ENCODE data around the gene KCTD21. TPM values are rescaled to one million over a fixed set of nuclear protein-coding genes. Genes with fewer than 3 reads are reported as not detected.

Gene KCTD21
- total RNA-seq, 2 experiments from 2014 or later, result 9.0 to 9.8 TPM

- Mint-ChIP-seq H3K4me1 (peaks cover 15% of the 10 kb centered on the region), H3K27me3 (no peaks in the 10 kb centered on the region), H3K27ac (no peak overlapping the region), H3K36me3 (ENCODE audit: low read depth) (peaks cover 24% of the 10 kb centered on the region), H3K4me3 (no peak overlapping the region), H3K9me3 (ENCODE audit: low read depth) (no peaks in the 10 kb centered on the region)
- no peak for DNase-seq
- ChIA-PET CTCF (interaction anchor here (0.6 kb wide), 1 partner anchor 547 kb away, joined by 3 read pairs; no protein-coding TSS in a partner anchor), POLR2A (no interaction called here)
- intact Hi-C loops (cut with DNase I, micrococcal nuclease), result no loop called here
- no peak for ATAC-seq
Observed at GRCh38 chr11:78208257-78209165, 20.1 kb upstream of the KCTD21 start.

DNA sequence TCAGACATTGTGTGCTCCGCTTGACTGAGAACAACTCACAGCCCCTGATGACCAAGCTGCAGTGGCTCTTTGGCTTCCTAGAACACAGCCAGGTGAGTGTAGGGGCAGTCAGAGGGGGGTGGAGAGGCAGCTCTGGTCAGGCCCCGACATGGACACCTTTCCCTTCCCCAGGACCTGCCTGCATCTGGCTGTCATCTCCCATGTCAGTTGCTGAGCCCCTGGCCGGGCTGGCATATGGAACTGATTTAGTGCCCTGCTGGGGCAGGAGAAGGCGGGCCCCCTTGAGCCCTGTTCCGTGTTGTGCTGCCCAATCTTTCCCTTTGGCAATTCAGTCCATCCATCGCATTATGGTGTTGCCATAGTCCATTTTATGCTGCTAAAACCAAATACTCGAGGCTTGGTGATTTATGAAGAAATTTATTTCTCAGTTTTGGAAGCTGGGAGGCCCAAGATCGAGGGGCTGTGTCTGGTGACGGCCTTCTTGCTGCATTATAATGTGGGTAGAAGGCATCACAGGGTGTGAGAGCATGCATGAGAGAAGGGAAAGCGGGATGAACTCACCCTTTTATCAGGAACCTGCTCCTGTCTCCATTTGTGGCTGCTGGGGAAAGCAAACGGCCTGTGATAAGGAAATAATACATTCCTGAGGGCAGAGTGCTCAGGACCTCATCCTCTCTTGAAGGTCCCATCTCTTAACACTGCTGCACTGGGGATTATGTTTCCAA lies 19.3 kb upstream of the KCTD21 start:
- CTCF ChIA-PET, result no interaction called here
- peaks cover 26% of the 10 kb centered on the region for H3K36me3 Mint-ChIP-seq (ENCODE audit: low read depth)
- peaks cover 21% of the 10 kb centered on the region for H3K4me1 Mint-ChIP-seq
- no peaks in the 10 kb centered on the region for H3K9me3 Mint-ChIP-seq (ENCODE audit: low read depth)
- no peak for ATAC-seq
- no peak overlapping the region for H3K27ac Mint-ChIP-seq
- H3K27me3 Mint-ChIP-seq, result no peaks in the 10 kb centered on the region
- H3K4me3 Mint-ChIP-seq, result no peak overlapping the region
- intact Hi-C loops (cut with DNase I, micrococcal nuclease), result no loop called here
- no peak for DNase-seq
- POLR2A ChIA-PET, result no interaction called here

- DNase-seq, result no peak
- intact Hi-C loops (cut with DNase I, micrococcal nuclease), result no loop called here
- H3K27me3 Mint-ChIP-seq, result no peaks in the 10 kb centered on the region
- POLR2A ChIA-PET, result no interaction called here
- CTCF ChIA-PET, result interaction anchor here (1.0 kb wide), 1 partner anchor 11 kb away, joined by 4 read pairs; no protein-coding TSS in a partner anchor
- H3K36me3 Mint-ChIP-seq (ENCODE audit: low read depth), result peaks cover 13% of the 10 kb centered on the region
- H3K9me3 Mint-ChIP-seq (ENCODE audit: low read depth), result no peaks in the 10 kb centered on the region
- no peak overlapping the region for H3K4me3 Mint-ChIP-seq
- no peak for ATAC-seq
- H3K4me1 Mint-ChIP-seq, result peaks cover 41% of the 10 kb centered on the region
- H3K27ac Mint-ChIP-seq, result no peak overlapping the region
Observed at GRCh38 chr11:78205691-78206090, 17.3 kb upstream of the KCTD21 start.

- Mint-ChIP-seq H3K27ac (no peak overlapping the region), H3K36me3 (ENCODE audit: low read depth) (peaks cover 9% of the 10 kb centered on the region), H3K4me3 (no peak overlapping the region), H3K4me1 (peaks cover 43% of the 10 kb centered on the region), H3K27me3 (no peaks in the 10 kb centered on the region), H3K9me3 (ENCODE audit: low read depth) (no peaks in the 10 kb centered on the region)
- ChIA-PET POLR2A (no interaction called here), CTCF (interaction anchor here (0.6 to 1.0 kb wide), 2 partner anchors 11 to 14 kb away, joined by 3 to 4 read pairs; no protein-coding TSS in a partner anchor)
- intact Hi-C loops (cut with DNase I, micrococcal nuclease), result no loop called here
- ATAC-seq (no peak), DNase-seq (no peak)
Observed at GRCh38 chr11:78205256-78205655, 16.8 kb upstream of the KCTD21 start.

DNA sequence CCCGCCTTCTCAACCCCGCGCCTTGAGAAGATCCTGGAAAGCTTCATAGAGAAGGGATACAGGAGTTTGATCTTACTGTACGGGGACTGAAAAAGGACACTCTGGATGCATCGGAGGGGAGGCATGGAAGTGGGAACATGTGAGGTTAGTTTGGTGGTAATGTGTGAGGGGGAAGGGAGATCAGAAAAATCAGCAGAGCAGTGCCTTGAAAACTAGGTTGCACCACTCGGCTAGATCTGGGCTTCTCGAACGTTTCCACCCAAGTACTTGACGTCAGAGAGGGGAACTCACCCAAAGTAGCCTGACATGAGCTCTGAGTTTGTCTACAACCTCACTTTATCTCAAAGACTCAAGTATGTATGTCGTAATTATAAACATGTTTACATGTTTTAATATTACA lies 14.8 kb upstream of the KCTD21 start:
- H3K27me3 Mint-ChIP-seq, result no peaks in the 10 kb centered on the region
- no peaks in the 10 kb centered on the region for H3K9me3 Mint-ChIP-seq (ENCODE audit: low read depth)
- H3K4me1 Mint-ChIP-seq, result peaks cover 43% of the 10 kb centered on the region
- intact Hi-C loops (cut with DNase I, micrococcal nuclease), result loop anchor here (2.0 to 5.0 kb wide), 2 partner anchors 14 to 66 kb away; partner anchors contain the start of genes ALG8 (in 1 of the 2), KCTD21 (in 1 of the 2) and USP35 (in 1 of the 2)
- peaks cover 4% of the 10 kb centered on the region for H3K36me3 Mint-ChIP-seq (ENCODE audit: low read depth)
- ATAC-seq (peak; percentile 43), DNase-seq (peak; percentile 41)
- ChIA-PET CTCF (interaction anchor here (0.7 to 1.5 kb wide), 4 partner anchors 10 to 274 kb away, joined by 3 to 9 read pairs (median 4); no protein-coding TSS in a partner anchor), POLR2A (interaction anchor here (0.6 kb wide), 2 partner anchors 15 to 124 kb away, joined by 3 to 4 read pairs; partner anchors contain the start of genes KCTD21 and USP35)
- H3K4me3 Mint-ChIP-seq, result peak overlapping the region; percentile 47
- peak overlapping the region; percentile 93 for H3K27ac Mint-ChIP-seq

DNA sequence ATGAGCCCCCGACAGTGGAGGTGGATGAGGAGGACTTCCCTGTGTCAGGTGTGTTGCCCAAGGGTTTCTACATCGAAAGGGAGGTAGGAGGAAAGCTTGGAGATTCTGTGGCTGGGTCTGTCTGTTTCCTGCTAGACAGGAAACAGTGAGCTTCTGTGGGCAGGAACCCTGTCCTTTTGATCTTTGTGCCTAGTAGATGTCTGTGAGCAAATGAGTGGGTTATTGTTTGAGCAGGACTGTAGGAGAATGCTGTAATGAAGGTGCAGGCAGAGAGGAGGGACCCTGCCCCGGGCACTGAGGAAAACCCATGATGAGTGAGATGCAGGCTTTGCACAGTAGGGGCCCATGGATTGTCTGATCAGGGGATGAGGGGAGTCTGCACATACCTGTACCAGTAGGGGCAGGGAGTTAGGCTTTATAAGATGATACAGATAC lies 14.3 kb upstream of the KCTD21 start:
- H3K36me3 Mint-ChIP-seq (ENCODE audit: low read depth), result peaks cover 4% of the 10 kb centered on the region

GRCh38 chr11:78201096-78201818 lies 12.8 kb upstream of the KCTD21 start:
- intact Hi-C loops (cut with DNase I, micrococcal nuclease), result loop anchor here in 1 of 2 experiments (5.0 kb wide), 1 partner anchor 64 kb away; the partner anchor contains the start of gene ALG8
- H3K36me3 Mint-ChIP-seq (ENCODE audit: low read depth), result peaks cover 7% of the 10 kb centered on the region
- H3K4me3 Mint-ChIP-seq, result peak overlapping the region; percentile 13
- H3K27me3 Mint-ChIP-seq, result no peaks in the 10 kb centered on the region
- DNase-seq (no peak), ATAC-seq (peak; percentile 50)
- POLR2A ChIA-PET, result interaction anchor here (1.1 kb wide), 1 partner anchor 13 kb away, joined by 6 read pairs; the partner anchor contains the start of genes KCTD21 and USP35
- no peaks in the 10 kb centered on the region for H3K9me3 Mint-ChIP-seq (ENCODE audit: low read depth)
- CTCF ChIA-PET, result interaction anchor here (0.8 to 1.2 kb wide), 2 partner anchors 8 to 363 kb away, joined by 3 to 5 read pairs; no protein-coding TSS in a partner anchor
- H3K4me1 Mint-ChIP-seq, result peaks cover 38% of the 10 kb centered on the region
- H3K27ac Mint-ChIP-seq, result peak overlapping the region; percentile 88

More for the DNA sequence above, 14.3 kb upstream of the KCTD21 start:
- peak; percentile 89 for ATAC-seq
- peak; percentile 61 for DNase-seq
- H3K27me3 Mint-ChIP-seq, result no peaks in the 10 kb centered on the region
- no peaks in the 10 kb centered on the region for H3K9me3 Mint-ChIP-seq (ENCODE audit: low read depth)
- peak overlapping the region; percentile 93 for H3K27ac Mint-ChIP-seq
- peak overlapping the region; percentile 47 for H3K4me3 Mint-ChIP-seq
- POLR2A ChIA-PET, result interaction anchor here (0.6 kb wide), 2 partner anchors 14 to 123 kb away, joined by 3 to 4 read pairs; partner anchors contain the start of genes KCTD21 and USP35
- H3K4me1 Mint-ChIP-seq, result peaks cover 43% of the 10 kb centered on the region
- CTCF ChIA-PET, result interaction anchor here (0.7 to 1.5 kb wide), 4 partner anchors 9 to 274 kb away, joined by 3 to 9 read pairs (median 4); no protein-coding TSS in a partner anchor
- intact Hi-C loops (cut with DNase I, micrococcal nuclease), result loop anchor here (1.0 to 5.0 kb wide), 3 partner anchors 14 to 65 kb away; partner anchors contain the start of genes KCTD21 (in 2 of the 2), USP35 (in 2 of the 2) and ALG8 (in 1 of the 2)

GRCh38 chr11:78200553-78200952 lies 12.1 kb upstream of the KCTD21 start:
- Mint-ChIP-seq H3K9me3 (ENCODE audit: low read depth) (no peaks in the 10 kb centered on the region), H3K27me3 (no peaks in the 10 kb centered on the region), H3K36me3 (ENCODE audit: low read depth) (peaks cover 10% of the 10 kb centered on the region), H3K27ac (no peak overlapping the region), H3K4me1 (peaks cover 39% of the 10 kb centered on the region), H3K4me3 (no peak overlapping the region)
- intact Hi-C loops (cut with DNase I, micrococcal nuclease), result loop anchor here in 1 of 2 experiments (5.0 kb wide), 1 partner anchor 63 kb away; the partner anchor contains the start of gene ALG8
- DNase-seq, result no peak
- ChIA-PET CTCF (no interaction called here), POLR2A (interaction anchor here (0.7 kb wide), 1 partner anchor 9 kb away, joined by 3 read pairs; no protein-coding TSS in a partner anchor)
- no peak for ATAC-seq

- DNase-seq, result no peak
- no peak for ATAC-seq
- Mint-ChIP-seq H3K4me1 (peaks cover 39% of the 10 kb centered on the region), H3K4me3 (no peak overlapping the region), H3K36me3 (ENCODE audit: low read depth) (peaks cover 10% of the 10 kb centered on the region), H3K9me3 (ENCODE audit: low read depth) (no peaks in the 10 kb centered on the region), H3K27me3 (no peaks in the 10 kb centered on the region), H3K27ac (no peak overlapping the region)
- CTCF ChIA-PET, result no interaction called here
- POLR2A ChIA-PET, result interaction anchor here (0.7 kb wide), 1 partner anchor 9 kb away, joined by 3 read pairs; no protein-coding TSS in a partner anchor
- intact Hi-C loops (cut with DNase I, micrococcal nuclease), result loop anchor here in 1 of 2 experiments (5.0 kb wide), 1 partner anchor 63 kb away; the partner anchor contains the start of gene ALG8
Observed at GRCh38 chr11:78200061-78200460, 11.6 kb upstream of the KCTD21 start.

DNA sequence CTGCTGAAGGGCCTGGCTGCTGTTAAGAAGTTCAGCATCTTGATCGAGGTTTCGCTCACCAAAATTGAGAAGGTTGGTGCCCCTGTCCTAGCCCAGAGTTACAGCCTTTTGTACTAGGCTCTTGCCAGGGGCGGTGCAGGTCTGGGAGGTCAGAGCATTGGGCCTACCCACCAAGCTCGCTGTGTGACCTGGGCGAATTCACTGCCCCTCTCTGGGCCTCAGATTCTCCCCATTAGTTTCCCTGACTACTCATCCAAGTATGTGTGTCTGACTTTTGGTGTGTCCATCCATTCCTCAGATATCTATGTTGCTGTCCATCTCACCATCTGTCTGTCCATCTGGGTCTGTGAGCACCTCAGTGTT lies 11.2 kb upstream of the KCTD21 start:
- POLR2A ChIA-PET, result no interaction called here
- ATAC-seq (no peak), DNase-seq (no peak)
- CTCF ChIA-PET, result no interaction called here
- Mint-ChIP-seq H3K36me3 (ENCODE audit: low read depth) (peaks cover 10% of the 10 kb centered on the region), H3K27me3 (no peaks in the 10 kb centered on the region), H3K27ac (no peak overlapping the region), H3K4me1 (peaks cover 39% of the 10 kb centered on the region), H3K9me3 (ENCODE audit: low read depth) (no peaks in the 10 kb centered on the region), H3K4me3 (no peak overlapping the region)
- intact Hi-C loops (cut with DNase I, micrococcal nuclease), result loop anchor here in 1 of 2 experiments (5.0 kb wide), 1 partner anchor 62 kb away; the partner anchor contains the start of gene ALG8

All from activated CD4-positive, alpha-beta T cell treated with anti-CD3 and anti-CD28 coated beads for 36 hours (primary cell).